Adrenal gland (tissue), 12 donors: ENCODE results near the gene TOMM20. TPM values are rescaled to one million over a fixed set of nuclear protein-coding genes. Genes with fewer than 3 reads are reported as not detected.

Experiments used
- DNase-seq, 7 donors: peaks; one replicate each; pipeline ENCODE4 v3.0.0-alpha.2; 2019 to 2020
- H3K27ac ChIP-seq, 5 donors: fragments of 200-600 bp; sonication (generic) in 4 of 5; 1 replicate in 3 of 5; 2 replicates in 2 of 5; pipeline versions ENCODE4 v1.5.1 to v1.8.0; 2016 to 2020; ENCODE audit warnings: mild to moderate bottlenecking in 1 of 5
- H3K27me3 ChIP-seq: fragments of 200-600 bp; 2 replicates; pipeline ENCODE4 v1.8.0; 2021
- H3K36me3 ChIP-seq, 2 donors: fragments of 200-600 bp; replicated peaks in 1 of 2; 1 replicate in 1 of 2; 2 replicates in 1 of 2; pipeline versions ENCODE4 v1.5.1 to v1.8.0; 2018 to 2022
- H3K4me1 ChIP-seq, 2 donors: fragments of 200-600 bp; replicated peaks in 1 of 2; 1 replicate in 1 of 2; 2 replicates in 1 of 2; pipeline versions ENCODE4 v1.5.1 to v1.8.0; 2018 to 2021
- H3K4me3 ChIP-seq, 4 donors: fragments of 200-600 bp; sonication (generic) in 3 of 4; one replicate each; pipeline ENCODE4 v1.5.1; 2016 to 2018
- H3K9me3 ChIP-seq, 3 donors: fragments of 200-600 bp; sonication (generic) in 1 of 3; replicated peaks in 1 of 3; 1 replicate in 2 of 3; 2 replicates in 1 of 3; pipeline versions ENCODE4 v1.5.1 to v1.8.0; 2016 to 2021
- POLR2A ChIP-seq, 2 donors: fragments of 450-650 bp; IDR thresholded peaks; one replicate each; pipeline ENCODE4 v1.6.1; 2017; ENCODE audit warnings: antibody characterized with exemption in 2 of 2, mild to moderate bottlenecking in 2 of 2, moderate library complexity in 1 of 2
- WGBS, 4 donors: extraction: QIAGEN DNeasy Blood & Tissue Kit in 2 of 4; methylation state at CpG; one replicate each; pipeline versions ENCODE4 v1.1.5 to v1.1.7; 2013 to 2017; 5-methylcytosine and 5-hydroxymethylcytosine counted together
- intact Hi-C, 2 donors: fragments of 100-400 bp; cut with DNase I; formaldehyde crosslinking; loops; one replicate each; pipeline versions ENCODE4 v1.14.1 to v1.15.0; 2022 to 2023
- polyA plus RNA-seq, 3 donors: library from polyadenylated mRNA; stranded (reverse); fragments of 200-250 nt in 2 of 3; fragments of 350-450 nt in 1 of 3; fragmentation: Illumina TruSeq in 1 of 3; extraction: RNeasy Lipid Tissue Mini Kit (QIAGEN cat#74804) in 1 of 3; gene quantifications; one replicate each; pipeline ENCODE4 v1.2.3, GENCODE V29; 2013 to 2014
- total RNA-seq, 9 donors: library from RNA; depleted of rRNA in 4 of 9; stranded (reverse); fragments of >200 nt in 4 of 9; fragments of 120-200 nt in 1 of 9; fragmentation: NEBNext Ultra II Directional in 1 of 9; extraction: Animal tissue kit (Norgen Biotek cat#: 25700) in 1 of 9; gene quantifications; one replicate each; pipeline versions ENCODE4 v1.1.0 to v1.2.4, GENCODE V29; 2013 to 2023
- TF ChIP-seq, protein P1 (sequence below), 6 experiments: fragments of 450-650 bp in 4 of 6; fragments of 200-600 bp in 2 of 6; sonication (generic) in 1 of 6; IDR thresholded peaks; 1 replicate in 5 of 6; 2 replicates in 1 of 6; pipeline versions ENCODE4 v1.5.1 to v1.8.0; 2016 to 2021; ENCODE audit warnings: antibody characterized with exemption in 6 of 6, mild to moderate bottlenecking in 2 of 6, moderate library complexity in 1 of 6
- donor health status: healthy with polysubstance abuse.
- donor health status: Bipolar disorder and iron deficiency.
- donor health status: DM: yes; HTN: yes; CAD: no.
- donor health status: DM: no; HTN: no; CAD: no.
- donor health status: DM: no; HTN: no; CAD: no.
- donor health status: DM: yes; HTN: yes; CAD: no.

Gene TOMM20
- total and polyA plus RNA-seq, 12 donors, result 61.7 to 144 (median 106) TPM

DNA sequence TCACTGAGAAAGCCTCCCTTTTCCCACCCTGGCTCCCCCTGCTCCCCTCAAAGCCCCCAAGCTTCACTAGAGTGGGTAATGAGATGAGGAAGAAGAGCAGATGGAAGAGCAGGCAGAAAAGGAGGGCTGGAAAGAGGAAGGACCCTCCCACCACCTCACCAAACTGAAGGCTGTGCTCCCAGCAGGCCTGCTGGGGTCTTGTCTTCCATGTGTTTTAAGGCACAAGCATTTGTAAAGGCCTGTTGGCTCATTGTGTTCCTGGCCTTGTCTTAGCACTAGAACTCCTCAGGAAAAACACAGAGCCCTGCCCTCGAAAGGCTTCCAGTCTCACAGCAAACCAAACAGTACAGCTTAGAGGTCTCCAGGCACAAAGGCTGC lies 51.5 kb downstream of the TOMM20 start:
- 83 to 97% (median 95%) methylated on average over 1 of the region's 1 CpG; no CpG with 5 or more reads in 1 of the 4 donors for WGBS, 4 donors
- DNase-seq, result no peak
- H3K36me3 ChIP-seq, result no peaks in the 10 kb centered on the region
- H3K27ac ChIP-seq, result peak overlapping the region in 3 of 5 donors; percentile 15 to 66 (median 63)
- H3K4me1 ChIP-seq, result peaks cover 36 to 52% of the 10 kb centered on the region in 2 donors
- H3K4me3 ChIP-seq, result no peak overlapping the region
- TF ChIP-seq, protein P1, sequence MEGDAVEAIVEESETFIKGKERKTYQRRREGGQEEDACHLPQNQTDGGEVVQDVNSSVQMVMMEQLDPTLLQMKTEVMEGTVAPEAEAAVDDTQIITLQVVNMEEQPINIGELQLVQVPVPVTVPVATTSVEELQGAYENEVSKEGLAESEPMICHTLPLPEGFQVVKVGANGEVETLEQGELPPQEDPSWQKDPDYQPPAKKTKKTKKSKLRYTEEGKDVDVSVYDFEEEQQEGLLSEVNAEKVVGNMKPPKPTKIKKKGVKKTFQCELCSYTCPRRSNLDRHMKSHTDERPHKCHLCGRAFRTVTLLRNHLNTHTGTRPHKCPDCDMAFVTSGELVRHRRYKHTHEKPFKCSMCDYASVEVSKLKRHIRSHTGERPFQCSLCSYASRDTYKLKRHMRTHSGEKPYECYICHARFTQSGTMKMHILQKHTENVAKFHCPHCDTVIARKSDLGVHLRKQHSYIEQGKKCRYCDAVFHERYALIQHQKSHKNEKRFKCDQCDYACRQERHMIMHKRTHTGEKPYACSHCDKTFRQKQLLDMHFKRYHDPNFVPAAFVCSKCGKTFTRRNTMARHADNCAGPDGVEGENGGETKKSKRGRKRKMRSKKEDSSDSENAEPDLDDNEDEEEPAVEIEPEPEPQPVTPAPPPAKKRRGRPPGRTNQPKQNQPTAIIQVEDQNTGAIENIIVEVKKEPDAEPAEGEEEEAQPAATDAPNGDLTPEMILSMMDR (IDR thresholded peaks at IDR 0.05), result no peak
- TF ChIP-seq POLR2A (IDR thresholded peaks at IDR 0.05), result no peak
- H3K27me3 ChIP-seq, result no peaks in the 10 kb centered on the region
- intact Hi-C loops, result loop anchor here (5.0 kb wide), 3 partner anchors 75 to 580 kb away; no protein-coding TSS in a partner anchor
- no peaks in the 10 kb centered on the region for H3K9me3 ChIP-seq

DNA sequence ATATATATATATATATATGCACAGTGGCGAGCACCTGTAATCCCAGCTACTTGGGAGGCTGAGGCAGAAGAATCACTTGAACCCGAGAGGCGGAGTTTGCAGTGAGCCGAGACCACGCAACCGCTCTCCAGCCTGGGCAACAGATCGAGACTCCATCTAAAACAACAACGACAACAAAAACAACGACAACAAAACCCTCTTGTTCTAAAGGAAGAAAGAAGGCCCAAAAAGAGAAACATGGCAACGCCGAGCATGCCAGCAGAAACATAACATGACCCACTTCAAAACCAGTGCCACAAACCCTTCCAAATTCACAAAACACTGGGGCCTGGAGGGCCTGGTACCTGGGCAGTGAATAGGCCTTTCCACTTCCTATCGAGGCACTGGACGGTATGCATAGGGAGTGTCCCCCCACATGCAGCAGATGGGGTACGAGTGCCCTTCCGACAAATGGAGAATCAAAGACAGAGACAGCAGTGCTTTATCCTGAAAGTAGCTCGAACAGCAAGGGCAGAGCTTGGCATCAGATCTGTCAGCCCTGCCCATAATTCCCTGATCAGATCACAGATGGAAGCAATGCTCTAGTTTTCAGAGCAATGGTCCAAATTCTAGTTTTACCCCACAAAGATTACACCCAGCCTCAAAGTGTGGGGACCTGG lies 52.0 kb downstream of the TOMM20 start:
- H3K27me3 ChIP-seq, result no peaks in the 10 kb centered on the region
- WGBS, 4 donors, result 92 to 97% (median 96%) methylated on average over 16 of the region's 16 CpGs
- intact Hi-C loops, result loop anchor here (5.0 kb wide), 3 partner anchors 74 to 579 kb away; no protein-coding TSS in a partner anchor
- TF ChIP-seq, protein P1 (IDR thresholded peaks at IDR 0.05), result no peak
- TF ChIP-seq POLR2A (IDR thresholded peaks at IDR 0.05), result no peak
- H3K27ac ChIP-seq, result peak overlapping the region in 3 of 5 donors; percentile 15 to 81 (median 63)
- peaks cover 36 to 52% of the 10 kb centered on the region in 2 donors for H3K4me1 ChIP-seq
- H3K36me3 ChIP-seq, result no peaks in the 10 kb centered on the region
- no peak overlapping the region for H3K4me3 ChIP-seq
- no peak for DNase-seq
- no peaks in the 10 kb centered on the region for H3K9me3 ChIP-seq

DNA sequence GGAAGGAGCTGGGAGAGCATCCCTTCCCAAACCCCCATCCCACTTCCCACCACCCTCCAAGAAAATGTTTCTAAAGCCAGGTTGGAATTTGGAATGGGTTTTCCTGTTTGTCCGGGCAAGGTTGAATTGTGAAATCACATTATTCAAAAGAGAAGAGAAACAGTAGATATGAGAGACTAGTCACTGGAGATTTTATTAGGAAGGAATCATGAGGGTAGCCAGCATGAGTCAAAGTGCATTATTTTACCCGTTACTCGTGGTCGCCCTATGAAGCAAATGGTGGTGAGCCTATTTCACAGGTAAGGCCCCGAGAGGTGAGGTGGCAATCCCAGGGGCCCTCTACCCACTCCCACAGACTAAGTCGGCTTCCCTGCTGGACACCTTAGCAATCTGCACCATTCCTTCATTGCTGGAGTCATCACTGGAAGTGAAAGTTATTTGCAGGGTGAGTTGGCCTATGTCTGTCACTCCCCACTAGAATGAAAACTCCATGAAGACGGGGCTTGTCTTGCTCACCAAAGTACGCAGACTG lies 52.8 kb downstream of the TOMM20 start:
- Histone ChIP-seq H3K36me3 (no peaks in the 10 kb centered on the region), H3K27ac (peak overlapping the region in 4 of 5 donors; percentile 60 to 94 (median 72)), H3K4me1 (peaks cover 36 to 52% of the 10 kb centered on the region in 2 donors), H3K4me3 (no peak overlapping the region), H3K27me3 (no peaks in the 10 kb centered on the region), H3K9me3 (no peaks in the 10 kb centered on the region)
- no peak for TF ChIP-seq POLR2A (IDR thresholded peaks at IDR 0.05)
- TF ChIP-seq, protein P1 (IDR thresholded peaks at IDR 0.05), result peak in 4 of 6 experiments; percentile 3 to 21 (median 14)
- DNase-seq, result no peak
- 48 to 57% (median 56%) methylated on average over 7 to 8 of the region's 8 CpGs for WGBS, 4 donors
- intact Hi-C loops, result loop anchor here (5.0 kb wide), 3 partner anchors 74 to 579 kb away; no protein-coding TSS in a partner anchor

DNA sequence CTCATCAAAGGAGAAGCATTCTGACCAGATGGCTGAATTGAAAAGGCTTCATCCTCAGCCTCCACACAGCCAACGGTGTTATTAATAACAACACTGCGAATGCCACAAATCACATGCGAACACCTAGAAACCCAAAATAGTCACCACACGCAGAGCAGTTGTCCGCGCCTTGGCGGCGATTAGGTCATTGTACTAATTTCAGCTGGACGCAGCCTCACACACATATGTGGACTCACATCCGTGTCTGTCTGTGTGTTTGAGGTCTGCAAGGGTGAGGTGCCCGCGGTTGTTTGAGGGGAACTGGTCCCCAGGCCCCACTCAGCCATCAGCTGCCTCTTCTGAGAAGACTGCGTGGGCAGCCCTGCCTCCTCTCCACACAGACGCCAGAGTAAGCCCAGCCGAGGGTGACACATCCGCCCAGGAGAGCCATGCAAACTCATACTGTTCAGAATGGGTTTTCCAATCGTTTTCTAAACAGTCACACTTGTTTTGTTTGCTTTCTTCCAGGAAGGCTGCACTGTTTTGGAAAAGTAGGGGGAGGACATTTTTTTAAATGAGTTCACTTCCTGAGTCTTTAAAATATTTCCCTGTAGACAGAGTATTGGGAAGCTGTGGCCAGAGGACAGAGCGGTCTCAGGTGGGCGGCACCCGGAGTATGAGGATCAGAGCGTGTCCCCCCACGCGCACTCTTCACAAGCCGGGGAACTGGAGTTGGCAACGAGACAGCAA lies 53.4 kb downstream of the TOMM20 start:
- H3K27ac ChIP-seq, result peak overlapping the region in 4 of 5 donors; percentile 60 to 94 (median 72)
- no peaks in the 10 kb centered on the region for H3K9me3 ChIP-seq
- peaks cover 38 to 51% of the 10 kb centered on the region in 2 donors for H3K4me1 ChIP-seq
- no peak overlapping the region for H3K4me3 ChIP-seq
- no peaks in the 10 kb centered on the region for H3K36me3 ChIP-seq
- WGBS, 4 donors, result 56 to 69% (median 65%) methylated on average over 25 of the region's 25 CpGs
- intact Hi-C loops, result loop anchor here (5.0 kb wide), 3 partner anchors 73 to 578 kb away; no protein-coding TSS in a partner anchor
- TF ChIP-seq, protein P1 (IDR thresholded peaks at IDR 0.05), result no peak
- TF ChIP-seq POLR2A (IDR thresholded peaks at IDR 0.05), result no peak
- no peaks in the 10 kb centered on the region for H3K27me3 ChIP-seq
- peak in 5 of 7 donors; percentile 47 to 79 (median 57) for DNase-seq
